Activated naive CD8-positive, alpha-beta T cell treated with anti-CD3 and anti-CD28 coated beads, Interleukin-2, amount 10 ng/mL, durations not matched to agents 7 days and 5 days (primary cell): Measurements from ENCODE around the gene AKR1C3. TPM values are rescaled to one million over a fixed set of nuclear protein-coding genes. Genes with fewer than 3 reads are reported as not detected.

ENCODE experiments used
- total RNA-seq, 2 experiments: library from RNA; stranded (reverse); gene quantifications; one replicate each; pipeline ENCODE4 v1.2.3, GENCODE V29; 2021

The AKR1C3 gene
- total RNA-seq, 2 experiments from 2014 or later, result 1.8 to 2.0 TPM

Other genes starting within 250 kb of the AKR1C3 start
- 1 to 10 TPM; 1.0 to 1.1 TPM for gene AKR1C1, start 131.0 kb upstream of the AKR1C3 start, total RNA-seq
- gene AKR1C2, start 90.6 kb upstream of the AKR1C3 start, total RNA-seq, result not detected
- under 1 TPM in 1 of 2 experiments, not detected in 1; 0.48 TPM for gene AKR1C8, start 90.7 kb downstream of the AKR1C3 start, total RNA-seq
- gene AKR1C4, start 102.4 kb downstream of the AKR1C3 start, total RNA-seq, result not detected